Measurements from ENCODE around the gene GPD1.
A peak's percentile ranks its signal among the peaks of the same experiment; 100 is the strongest.

Gene GPD1

DNA sequence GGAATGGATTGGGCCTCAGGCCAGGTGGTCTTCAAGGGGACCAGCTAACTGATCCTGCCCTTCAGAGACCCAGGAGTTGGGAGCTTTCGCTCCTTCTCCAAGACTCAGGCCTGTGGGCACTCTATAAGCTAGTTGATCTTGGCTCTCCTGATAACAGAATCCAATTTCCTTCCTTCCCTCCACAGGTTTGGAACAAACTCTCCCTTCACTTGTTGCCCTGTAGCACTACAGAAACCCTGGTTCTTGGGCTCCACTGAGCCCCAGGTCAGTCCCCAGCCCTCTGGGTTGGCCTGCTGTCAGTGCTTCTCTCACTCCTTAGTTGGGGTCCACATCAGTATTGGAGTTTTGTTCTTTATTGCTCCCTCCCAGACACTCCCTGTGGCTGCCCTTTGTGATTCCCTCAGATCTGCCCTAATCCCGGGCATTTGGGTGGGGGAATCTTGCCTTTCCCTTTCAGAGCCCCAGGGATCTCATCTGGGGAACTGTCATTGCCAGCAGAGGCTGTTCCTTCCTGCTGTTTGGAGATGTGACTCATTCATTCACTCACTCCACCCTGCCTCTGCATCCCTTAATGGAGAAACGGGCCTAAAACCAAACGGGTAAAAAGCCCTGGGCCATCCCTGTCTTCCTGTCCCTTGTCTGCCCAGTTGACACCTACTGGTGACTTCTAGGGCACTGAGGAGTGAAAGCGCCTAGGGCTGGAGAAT is 4.4 kb upstream of the GPD1 start:
- no peak overlapping the region for H3K4me3 ChIP-seq (replicated peaks in 1 of 2; ENCODE audit: low read depth in 2 of 2, low read length in 2 of 2)
- DNase-seq (ENCODE audit: low read depth in 2 of 2) = peak; percentile 24 to 56
- TF ChIP-seq, protein P1, sequence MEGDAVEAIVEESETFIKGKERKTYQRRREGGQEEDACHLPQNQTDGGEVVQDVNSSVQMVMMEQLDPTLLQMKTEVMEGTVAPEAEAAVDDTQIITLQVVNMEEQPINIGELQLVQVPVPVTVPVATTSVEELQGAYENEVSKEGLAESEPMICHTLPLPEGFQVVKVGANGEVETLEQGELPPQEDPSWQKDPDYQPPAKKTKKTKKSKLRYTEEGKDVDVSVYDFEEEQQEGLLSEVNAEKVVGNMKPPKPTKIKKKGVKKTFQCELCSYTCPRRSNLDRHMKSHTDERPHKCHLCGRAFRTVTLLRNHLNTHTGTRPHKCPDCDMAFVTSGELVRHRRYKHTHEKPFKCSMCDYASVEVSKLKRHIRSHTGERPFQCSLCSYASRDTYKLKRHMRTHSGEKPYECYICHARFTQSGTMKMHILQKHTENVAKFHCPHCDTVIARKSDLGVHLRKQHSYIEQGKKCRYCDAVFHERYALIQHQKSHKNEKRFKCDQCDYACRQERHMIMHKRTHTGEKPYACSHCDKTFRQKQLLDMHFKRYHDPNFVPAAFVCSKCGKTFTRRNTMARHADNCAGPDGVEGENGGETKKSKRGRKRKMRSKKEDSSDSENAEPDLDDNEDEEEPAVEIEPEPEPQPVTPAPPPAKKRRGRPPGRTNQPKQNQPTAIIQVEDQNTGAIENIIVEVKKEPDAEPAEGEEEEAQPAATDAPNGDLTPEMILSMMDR (IDR thresholded peaks at IDR 0.05; ENCODE audit: low read depth, low read length) = no peak

DNA sequence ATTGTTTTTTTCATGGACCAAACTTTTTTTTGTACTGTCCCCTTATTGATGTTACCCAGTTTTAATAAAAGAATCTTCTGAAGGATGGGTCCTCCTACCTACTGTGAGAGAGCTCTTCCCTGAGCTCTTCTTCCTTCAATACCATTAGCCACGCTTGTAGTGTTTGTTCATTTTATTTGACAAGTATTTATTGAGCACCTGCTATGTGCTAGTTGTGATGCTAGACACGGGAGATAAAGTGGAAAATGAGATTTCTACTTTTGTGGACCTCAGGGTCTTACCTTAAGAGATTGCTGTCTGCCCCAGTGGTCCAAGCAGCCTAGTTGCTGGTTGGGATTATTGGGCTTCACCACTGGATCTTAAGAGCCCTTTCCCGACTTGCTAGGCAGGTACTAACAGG is 3.2 kb upstream of the GPD1 start:
- DNase-seq (ENCODE audit: low read depth in 2 of 2) = no peak
- no peak overlapping the region for H3K4me3 ChIP-seq (replicated peaks in 1 of 2; ENCODE audit: low read depth in 2 of 2, low read length in 2 of 2)
- TF ChIP-seq, protein P1 (IDR thresholded peaks at IDR 0.05; ENCODE audit: low read depth, low read length) = no peak

DNA sequence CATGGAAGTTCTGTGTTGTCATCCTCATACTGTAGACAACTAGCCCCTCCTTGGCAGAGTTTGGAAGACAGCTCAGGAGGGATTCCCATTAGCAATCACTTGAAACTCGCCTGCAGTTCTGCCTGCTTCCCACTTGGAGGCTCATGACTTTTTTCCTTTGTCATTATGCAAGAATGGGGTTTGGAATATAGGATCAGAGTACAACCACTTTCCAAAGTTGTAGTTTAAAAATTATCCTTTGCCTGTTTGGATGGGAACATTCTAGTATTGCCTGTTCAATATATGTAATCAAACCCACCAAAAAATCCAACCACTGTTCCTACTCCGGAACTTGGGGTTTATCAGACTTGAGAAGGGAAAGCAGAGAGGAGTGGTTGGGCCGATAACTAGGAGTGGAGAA is 2.1 kb upstream of the GPD1 start:
- TF ChIP-seq, protein P1 (IDR thresholded peaks at IDR 0.05; ENCODE audit: low read depth, low read length) = peak; percentile 51
- DNase-seq (ENCODE audit: low read depth in 2 of 2) = peak; percentile 57 to 66

DNA sequence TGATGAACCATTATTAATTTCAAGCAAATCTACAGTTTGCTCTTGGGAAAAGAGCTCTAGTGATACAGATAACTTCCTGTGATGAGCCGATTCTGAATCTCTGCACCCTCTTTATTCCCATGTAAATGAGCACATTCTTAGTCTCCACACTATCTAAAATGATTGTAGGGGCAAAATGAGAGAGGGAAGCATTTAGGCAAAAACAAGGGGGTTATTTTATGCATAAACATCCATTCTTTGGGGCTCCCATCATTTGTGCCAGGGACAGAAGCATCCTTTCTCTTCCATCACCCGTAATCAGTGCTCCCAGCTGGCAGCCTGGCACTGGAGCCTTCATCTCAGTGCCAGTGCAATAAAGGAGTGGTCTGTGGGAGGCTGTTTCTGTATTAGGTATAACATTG is 1.7 kb upstream of the GPD1 start:
- H3K4me3 ChIP-seq (replicated peaks in 1 of 2; ENCODE audit: low read depth in 2 of 2, low read length in 2 of 2) = no peak overlapping the region
- no peak for DNase-seq (ENCODE audit: low read depth in 2 of 2)
- TF ChIP-seq, protein P1 (IDR thresholded peaks at IDR 0.05; ENCODE audit: low read depth, low read length) = no peak

More for the DNA sequence above, 2.1 kb upstream of the GPD1 start:
- H3K4me3 ChIP-seq (replicated peaks in 1 of 2; ENCODE audit: low read depth in 2 of 2, low read length in 2 of 2) = no peak overlapping the region

DNA sequence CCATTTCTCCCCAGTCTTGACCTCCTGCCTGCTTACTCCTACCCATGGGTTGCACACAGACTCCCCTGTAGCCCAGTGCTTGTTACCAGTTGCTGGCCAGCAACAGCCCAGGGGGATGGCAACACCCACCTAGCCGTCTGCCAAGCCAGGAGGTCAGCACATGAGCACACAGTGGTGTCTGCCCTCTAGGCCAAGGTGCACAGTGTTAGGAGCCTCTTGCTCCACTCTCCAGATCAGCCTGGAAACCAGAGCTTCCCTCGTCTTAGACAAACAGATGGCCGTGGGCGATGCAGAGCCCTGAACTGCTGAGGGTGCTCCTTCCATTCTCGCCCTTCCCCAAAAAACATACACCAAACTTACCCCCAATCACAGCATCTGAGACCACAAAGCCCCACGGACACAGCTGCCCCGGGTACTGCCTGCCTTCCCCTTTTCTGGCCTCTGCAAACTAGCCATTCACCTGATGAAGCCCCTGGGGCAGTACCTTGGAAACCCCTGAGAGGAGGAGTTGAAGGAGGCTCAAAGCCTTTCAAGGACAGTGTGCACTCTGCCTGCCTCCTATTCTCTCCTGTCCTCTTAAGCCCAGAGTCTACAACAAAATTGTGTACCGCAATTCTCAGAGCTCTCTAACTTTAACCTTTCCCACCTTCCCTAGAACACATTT is 1.0 kb upstream of the GPD1 start:
- TF ChIP-seq, protein P1 (IDR thresholded peaks at IDR 0.05; ENCODE audit: low read depth, low read length) = no peak
- DNase-seq (ENCODE audit: low read depth in 2 of 2) = no peak

DNA sequence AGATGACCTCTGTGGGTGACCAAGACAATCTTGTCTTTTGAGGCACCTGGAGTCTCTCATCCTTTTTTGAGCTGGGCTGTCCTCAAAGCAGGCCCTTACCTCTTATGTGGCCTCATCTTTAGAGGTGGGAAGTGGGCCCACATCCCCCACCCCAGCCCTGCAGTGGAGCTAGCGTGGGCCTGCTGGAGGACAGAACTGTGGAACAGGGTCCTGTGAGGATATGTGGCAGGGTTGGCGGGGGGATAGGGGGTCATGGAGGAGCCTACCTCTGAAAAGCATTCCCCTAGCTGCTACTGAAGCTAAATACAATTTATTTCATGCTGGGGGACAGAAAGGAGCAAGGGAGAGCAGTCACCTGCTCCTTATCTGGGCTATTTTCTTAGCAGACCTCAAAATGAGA is 457 bp upstream of the GPD1 start:
- H3K4me3 ChIP-seq (replicated peaks in 1 of 2; ENCODE audit: low read depth in 2 of 2, low read length in 2 of 2) = no peak overlapping the region
- TF ChIP-seq, protein P1 (IDR thresholded peaks at IDR 0.05; ENCODE audit: low read depth, low read length) = no peak
- DNase-seq (ENCODE audit: low read depth in 2 of 2) = no peak

More for the DNA sequence above, 1.0 kb upstream of the GPD1 start:
- H3K4me3 ChIP-seq (replicated peaks in 1 of 2; ENCODE audit: low read depth in 2 of 2, low read length in 2 of 2) = no peak overlapping the region
